Activated gamma-delta T cell treated with anti-CD3 and anti-CD28 coated beads, Interleukin-2, amount 50 U/mL, for 16 hours (primary cell): Measurements from ENCODE around the gene PAPPA2.
"Not testable (repeated sequence)": the region's sequence is repeated elsewhere in the genome, so short reads cannot be mapped to it uniquely, and the experiment has no call there.

Experiments
- DNase-seq: peaks from one replicate; pipeline ENCODE4 v3.0.0-alpha.2; 2020; ENCODE audit warnings: low read depth

PAPPA2 gene

GRCh38 chr1:176551146-176551545 lies 88.2 kb downstream of the PAPPA2 start:
- no peak for DNase-seq

- no peak for DNase-seq
Measured at GRCh38 chr1:176552217-176552991, 89.4 kb downstream of the PAPPA2 start.

- DNase-seq: no peak
Measured at GRCh38 chr1:176552999-176553398, 90.0 kb downstream of the PAPPA2 start.

GRCh38 chr1:176556288-176556687 lies 93.3 kb downstream of the PAPPA2 start:
- DNase-seq: no peak

GRCh38 chr1:176557543-176558258 lies 94.7 kb downstream of the PAPPA2 start:
- no peak for DNase-seq

GRCh38 chr1:176558561-176558960 lies 95.6 kb downstream of the PAPPA2 start:
- DNase-seq: no peak

GRCh38 chr1:176559474-176559873 lies 96.5 kb downstream of the PAPPA2 start:
- no peak for DNase-seq

GRCh38 chr1:176559878-176560277 lies 96.9 kb downstream of the PAPPA2 start:
- no peak for DNase-seq

- no peak for DNase-seq
Measured at GRCh38 chr1:176560681-176561080, 97.7 kb downstream of the PAPPA2 start.

GRCh38 chr1:176561761-176562160 lies 98.8 kb downstream of the PAPPA2 start:
- DNase-seq: not testable (repeated sequence)

- no peak for DNase-seq
Measured at GRCh38 chr1:176566004-176566975, 103.3 kb downstream of the PAPPA2 start.

GRCh38 chr1:176567190-176567794 lies 104.3 kb downstream of the PAPPA2 start:
- no peak for DNase-seq

GRCh38 chr1:176568185-176568584 lies 105.2 kb downstream of the PAPPA2 start:
- DNase-seq: no peak

- no peak for DNase-seq
Measured at GRCh38 chr1:176574756-176575155, 111.8 kb downstream of the PAPPA2 start.

- DNase-seq: no peak
Measured at GRCh38 chr1:176575991-176576390, 113.0 kb downstream of the PAPPA2 start.

- DNase-seq: no peak
Measured at GRCh38 chr1:176576670-176577069, 113.7 kb downstream of the PAPPA2 start.

- no peak for DNase-seq
Measured at GRCh38 chr1:176577646-176578197, 114.7 kb downstream of the PAPPA2 start.

- no peak for DNase-seq
Measured at GRCh38 chr1:176579087-176579486, 116.1 kb downstream of the PAPPA2 start.

- DNase-seq: no peak
Measured at GRCh38 chr1:176595217-176595616, 132.2 kb downstream of the PAPPA2 start.

- no peak for DNase-seq
Measured at GRCh38 chr1:176601348-176601747, 138.4 kb downstream of the PAPPA2 start.

- no peak for DNase-seq
Measured at GRCh38 chr1:176602388-176603004, 139.5 kb downstream of the PAPPA2 start.
